Kidney (tissue), 14 donors: ENCODE results near the gene ELAPOR1. TPM values are rescaled to one million over a fixed set of nuclear protein-coding genes. Genes with fewer than 3 reads are reported as not detected.

Experiments used
- DNase-seq, 5 donors: peaks; one replicate each; pipeline ENCODE4 v3.0.0-alpha.2; 2013 to 2020
- FAIRE-seq: peaks from 2 replicates; lab custom pipeline; 2012; peaks lifted over from hg19 to GRCh38; lab: Jason Lieb, UNC
- H3K27ac ChIP-seq, 2 donors: one replicate each; pipeline ENCODE4 v1.7.0; 2013; ENCODE audit warnings: low read depth in 2 of 2, low read length in 2 of 2, inconsistent platforms in 1 of 2
- H3K27me3 ChIP-seq: one replicate; pipeline ENCODE4 v1.7.1; 2013; ENCODE audit warnings: low read length, inconsistent platforms; ENCODE audit not compliant: control insufficient read depth, insufficient read depth
- H3K36me3 ChIP-seq, 3 donors: one replicate each; pipeline versions ENCODE4 v1.7.0 to v1.7.1; 2013; ENCODE audit warnings: low read length in 3 of 3, control low read depth in 1 of 3, inconsistent platforms in 1 of 3; ENCODE audit not compliant: insufficient read depth in 3 of 3, control insufficient read depth in 2 of 3
- H3K4me1 ChIP-seq, 3 donors: one replicate each; pipeline versions ENCODE4 v1.7.0 to v1.7.1; 2013; ENCODE audit warnings: low read length in 3 of 3, inconsistent platforms in 1 of 3, low read depth in 1 of 3; ENCODE audit not compliant: control insufficient read depth in 2 of 3, insufficient read depth in 2 of 3
- H3K4me3 ChIP-seq, 3 donors: one replicate each; pipeline versions ENCODE4 v1.7.0 to v1.8.1; 2013; ENCODE audit warnings: low read length in 3 of 3, control low read depth in 1 of 3, inconsistent platforms in 1 of 3
- H3K9ac ChIP-seq, 3 donors: one replicate each; pipeline versions ENCODE4 v1.7.0 to v1.7.1; 2013; ENCODE audit warnings: low read length in 3 of 3, control low read depth in 1 of 3, inconsistent platforms in 1 of 3
- H3K9me3 ChIP-seq, 3 donors: one replicate each; pipeline versions ENCODE4 v1.7.0 to v1.7.1; 2013; ENCODE audit warnings: low read length in 3 of 3, control low read depth in 1 of 3, inconsistent platforms in 1 of 3; ENCODE audit not compliant: control insufficient read depth in 2 of 3, insufficient read depth in 1 of 3
- CTCF ChIP-seq: IDR thresholded peaks from 3 replicates; pipeline ENCODE4 v1.5.1; 2012; ENCODE audit warnings: mild to moderate bottlenecking, moderate library complexity, borderline replicate concordance; ENCODE audit not compliant: insufficient read depth; ENCODE audit errors: extremely low read depth
- intact Hi-C: fragments of 100-400 bp; cut with DNase I; formaldehyde crosslinking; loops from one replicate; pipeline ENCODE4 v1.11.1; 2022
- polyA plus RNA-seq: library from polyadenylated mRNA; stranded (reverse); fragments of 350-450 nt; fragmentation: Illumina TruSeq; extraction: RNeasy Lipid Tissue Mini Kit (QIAGEN cat#74804); gene quantifications from one replicate; pipeline ENCODE4 v1.2.3, GENCODE V29; 2014; ENCODE audit warnings: low read depth, low replicate concordance; ENCODE audit not compliant: insufficient read depth
- total RNA-seq: library from RNA; stranded (reverse); fragmentation: NEBNext Ultra II Directional; extraction: Animal tissue kit (Norgen Biotek cat#: 25700); gene quantifications from one replicate; pipeline ENCODE4 v1.2.1, GENCODE V29; 2021
- donor health status: control.
- donor health status: control.
- donor health status: control.
- donor health status: control.
- donor health status: control.
- donor health status: DM: yes; HTN: yes; CAD: no.
- donor health status: Normal renal cell carcinoma (clear cell type).

Gene ELAPOR1
- total and polyA plus RNA-seq, 2 donors from 2014 or later: 0.28 to 1.3 TPM

- Histone ChIP-seq H3K4me3 (peak overlapping the region; percentile 83 to 96 (median 96)), H3K4me1 (peaks cover 3 to 16% (median 10%) of the 10 kb centered on the region in 3 donors), H3K27ac (peak overlapping the region; percentile 98), H3K9me3 (peaks cover 0 to 6% (median 0%) of the 10 kb centered on the region in 3 donors), H3K9ac (peak overlapping the region; percentile 74 to 94 (median 83)), H3K36me3 (peaks cover 0 to 8% (median 2%) of the 10 kb centered on the region in 3 donors), H3K27me3 (no peaks in the 10 kb centered on the region)
- no peak for TF ChIP-seq CTCF
- DNase-seq (peak in 2 of 5 donors; percentile 22 to 68), FAIRE-seq (no peak)
- intact Hi-C loops: no loop called here
Measured at GRCh38 chr1:109091078-109091838, 22.7 kb upstream of the ELAPOR1 start.

- intact Hi-C loops: no loop called here
- no peaks in the 10 kb centered on the region for H3K27me3 ChIP-seq
- peaks cover 0 to 6% (median 0%) of the 10 kb centered on the region in 3 donors for H3K9me3 ChIP-seq
- peak overlapping the region; percentile 83 to 96 (median 96) for H3K4me3 ChIP-seq
- peaks cover 3 to 16% (median 10%) of the 10 kb centered on the region in 3 donors for H3K4me1 ChIP-seq
- FAIRE-seq: no peak
- no peak overlapping the region for H3K27ac ChIP-seq
- peak overlapping the region; percentile 74 to 94 (median 83) for H3K9ac ChIP-seq
- H3K36me3 ChIP-seq: peaks cover 0 to 9% (median 2%) of the 10 kb centered on the region in 3 donors
- TF ChIP-seq CTCF: no peak
- no peak for DNase-seq
Measured at GRCh38 chr1:109091839-109092193, 22.1 kb upstream of the ELAPOR1 start.

- H3K4me3 ChIP-seq: no peak overlapping the region
- H3K9me3 ChIP-seq: peaks cover 0 to 3% (median 0%) of the 10 kb centered on the region in 3 donors
- FAIRE-seq (no peak), DNase-seq (peak in 1 of 5 donors; percentile 8)
- H3K9ac ChIP-seq: no peak overlapping the region
- no peak overlapping the region for H3K27ac ChIP-seq
- intact Hi-C loops: no loop called here
- TF ChIP-seq CTCF: no peak
- no peaks in the 10 kb centered on the region for H3K27me3 ChIP-seq
- H3K36me3 ChIP-seq: peaks cover 0 to 9% (median 2%) of the 10 kb centered on the region in 3 donors
- H3K4me1 ChIP-seq: peaks cover 3 to 16% (median 10%) of the 10 kb centered on the region in 3 donors
Measured at GRCh38 chr1:109094377-109094803, 19.5 kb upstream of the ELAPOR1 start.
